Measurements from ENCODE around the gene GRK1.
"Not testable (repeated sequence)": the region's sequence is repeated elsewhere in the genome, so short reads cannot be mapped to it uniquely, and the experiment has no call there.

GRK1 gene
- long read RNA-seq, donor 1: 0 reads
- long read RNA-seq, donor 2: 0 reads
- long read RNA-seq, donor 3: 0 reads
- long read RNA-seq, donor 4: 0 reads
- long read RNA-seq, donor 5: 0 reads
- long read RNA-seq, donor 6: 0 reads
- long read RNA-seq, donor 7: 0 reads
- long read RNA-seq, donor 8: 0 reads

- no peak for DNase-seq
Measured at GRCh38 chr13:113666951-113667701, at the start of gene GRK1. GRK1 (plus strand) TSS chr13:113667219; CDS start chr13:113667387, 168 bp downstream.

GRCh38 chr13:113617961-113618360 is 49.1 kb upstream of the GRK1 start:
- DNase-seq: no peak

GRCh38 chr13:113618455-113618854 is 48.6 kb upstream of the GRK1 start:
- DNase-seq: no peak

- no peak for DNase-seq
Measured at GRCh38 chr13:113620036-113620796, 46.8 kb upstream of the GRK1 start.

GRCh38 chr13:113621046-113621445 is 46.0 kb upstream of the GRK1 start:
- no peak for DNase-seq

GRCh38 chr13:113621498-113621897 is 45.5 kb upstream of the GRK1 start:
- DNase-seq: not testable (repeated sequence)

- not testable (repeated sequence) for DNase-seq
Measured at GRCh38 chr13:113621986-113622550, 45.0 kb upstream of the GRK1 start.

- no peak for DNase-seq
Measured at GRCh38 chr13:113622791-113623490, 44.1 kb upstream of the GRK1 start.

- no peak for DNase-seq
Measured at GRCh38 chr13:113623491-113624234, 43.4 kb upstream of the GRK1 start.

GRCh38 chr13:113624235-113624587 is 42.8 kb upstream of the GRK1 start:
- DNase-seq: no peak

- DNase-seq: not testable (repeated sequence)
Measured at GRCh38 chr13:113624640-113625304, 42.2 kb upstream of the GRK1 start.

- no peak for DNase-seq
Measured at GRCh38 chr13:113625965-113626721, 40.9 kb upstream of the GRK1 start.

- no peak for DNase-seq
Measured at GRCh38 chr13:113627136-113627535, 39.9 kb upstream of the GRK1 start.

- no peak for DNase-seq
Measured at GRCh38 chr13:113628291-113629270, 38.4 kb upstream of the GRK1 start.

- no peak for DNase-seq
Measured at GRCh38 chr13:113629866-113630265, 37.2 kb upstream of the GRK1 start.

GRCh38 chr13:113630296-113630695 is 36.7 kb upstream of the GRK1 start:
- DNase-seq: no peak

- DNase-seq: no peak
Measured at GRCh38 chr13:113630804-113631203, 36.2 kb upstream of the GRK1 start.

- DNase-seq: no peak
Measured at GRCh38 chr13:113631341-113632095, 35.5 kb upstream of the GRK1 start.

Measured in right kidney (tissue), 9 donors.